HG03103 (cell line): Measurements from ENCODE around the gene VCX2.
"Not testable (repeated sequence)": the region's sequence is repeated elsewhere in the genome, so short reads cannot be mapped to it uniquely, and the experiment has no call there.

Source experiments
- ATAC-seq: cut with Tn5 transposase; IDR thresholded peaks from one replicate; pipeline ENCODE4 v1.9.1; 2021; ENCODE audit warnings: low read depth; ENCODE audit not compliant: unreplicated experiment

Gene VCX2

GRCh38 chrX:8125566-8125965 lies 45.5 kb downstream of the VCX2 start:
- no peak for ATAC-seq

GRCh38 chrX:8122538-8122937 lies 48.5 kb downstream of the VCX2 start:
- no peak for ATAC-seq

- ATAC-seq, result not testable (repeated sequence)
Measured at GRCh38 chrX:8121391-8121790, 49.7 kb downstream of the VCX2 start.
